CD4-positive, CD25-positive, alpha-beta regulatory T cell (primary cell): ENCODE data around the gene PPM1H. TPM values are rescaled to one million over a fixed set of nuclear protein-coding genes. Genes with fewer than 3 reads are reported as not detected.
A peak's percentile ranks its signal among the peaks of the same experiment; 100 is the strongest.

Experiments
- ATAC-seq, 2 donors: fragments of 150-1000 bp; cut with Tn5 transposase; one replicate each; pipeline ENCODE4 v1.10.0; 2021; ENCODE audit warnings: low read depth in 2 of 2, moderate number of reproducible peaks in 2 of 2, moderate library complexity in 1 of 2
- DNase-seq, 3 donors: peaks; one replicate each; pipeline versions ENCODE4 v3.0.0 to v3.0.0-alpha.2; 2012 to 2022; ENCODE audit warnings: mixed read lengths in 1 of 3
- H3K27ac ChIP-seq: one replicate; pipeline ENCODE4 v1.7.0; 2013; ENCODE audit warnings: mild to moderate bottlenecking, low read length; ENCODE audit not compliant: insufficient read depth, poor library complexity, severe bottlenecking
- H3K27me3 ChIP-seq: one replicate; pipeline ENCODE4 v1.7.0; 2013; ENCODE audit warnings: low read length; ENCODE audit not compliant: control insufficient read depth, insufficient read depth
- H3K36me3 ChIP-seq: one replicate; pipeline ENCODE4 v1.7.0; 2013; ENCODE audit warnings: mild to moderate bottlenecking, low read length, moderate library complexity; ENCODE audit not compliant: control insufficient read depth, insufficient read depth
- H3K4me1 ChIP-seq: 2 replicates; pipeline ENCODE4 v1.7.0; 2013; ENCODE audit warnings: mild to moderate bottlenecking, low read length; ENCODE audit not compliant: insufficient read depth, control insufficient read depth, poor library complexity, severe bottlenecking
- H3K4me3 ChIP-seq: one replicate; pipeline ENCODE4 v1.7.0; 2013; ENCODE audit warnings: low read depth, mild to moderate bottlenecking, low read length, moderate library complexity
- H3K9me3 ChIP-seq, 2 experiments: 1 replicate in 1 of 2; 2 replicates in 1 of 2; pipeline ENCODE4 v1.7.0; 2013; ENCODE audit warnings: low read length in 2 of 2, mild to moderate bottlenecking in 1 of 2, moderate library complexity in 1 of 2; ENCODE audit not compliant: control insufficient read depth in 2 of 2
- H3K27ac Mint-ChIP-seq, 3 donors: one replicate each; pipeline ENCODE4 v1.8.0; 2020 to 2022; ENCODE audit warnings: mild to moderate bottlenecking in 3 of 3, mixed read lengths in 3 of 3, moderate library complexity in 2 of 3
- H3K27me3 Mint-ChIP-seq: one replicate; pipeline ENCODE4 v1.8.0; 2022; ENCODE audit warnings: mild to moderate bottlenecking, mixed read lengths
- H3K36me3 Mint-ChIP-seq: one replicate; pipeline ENCODE4 v1.8.0; 2020; ENCODE audit warnings: mixed read lengths
- H3K4me1 Mint-ChIP-seq, 4 donors: one replicate each; pipeline ENCODE4 v1.8.0; 2020 to 2022; ENCODE audit warnings: mixed read lengths in 4 of 4, mild to moderate bottlenecking in 1 of 4
- H3K4me3 Mint-ChIP-seq, 4 donors: one replicate each; pipeline ENCODE4 v1.8.0; 2020 to 2022; ENCODE audit warnings: mild to moderate bottlenecking in 4 of 4, mixed read lengths in 4 of 4, moderate library complexity in 3 of 4
- H3K9me3 Mint-ChIP-seq, 7 donors: one replicate each; pipeline ENCODE4 v1.8.0; 2020 to 2022; ENCODE audit warnings: mixed read lengths in 7 of 7, mild to moderate bottlenecking in 3 of 7, moderate library complexity in 2 of 7
- polyA plus RNA-seq, 4 donors: library from polyadenylated mRNA; unstranded; fragments of 300-500 nt; fragmentation: Illumina TruSeq; gene quantifications; one replicate each; pipeline ENCODE4 v1.2.3, GENCODE V29; 2021
- total RNA-seq: library from RNA; stranded (reverse); gene quantifications from one replicate; pipeline ENCODE4 v1.2.3, GENCODE V29; 2022

PPM1H gene
- total and polyA plus RNA-seq, 5 donors from 2014 or later: 0.03 to 0.99 TPM; not detected in 3

DNA sequence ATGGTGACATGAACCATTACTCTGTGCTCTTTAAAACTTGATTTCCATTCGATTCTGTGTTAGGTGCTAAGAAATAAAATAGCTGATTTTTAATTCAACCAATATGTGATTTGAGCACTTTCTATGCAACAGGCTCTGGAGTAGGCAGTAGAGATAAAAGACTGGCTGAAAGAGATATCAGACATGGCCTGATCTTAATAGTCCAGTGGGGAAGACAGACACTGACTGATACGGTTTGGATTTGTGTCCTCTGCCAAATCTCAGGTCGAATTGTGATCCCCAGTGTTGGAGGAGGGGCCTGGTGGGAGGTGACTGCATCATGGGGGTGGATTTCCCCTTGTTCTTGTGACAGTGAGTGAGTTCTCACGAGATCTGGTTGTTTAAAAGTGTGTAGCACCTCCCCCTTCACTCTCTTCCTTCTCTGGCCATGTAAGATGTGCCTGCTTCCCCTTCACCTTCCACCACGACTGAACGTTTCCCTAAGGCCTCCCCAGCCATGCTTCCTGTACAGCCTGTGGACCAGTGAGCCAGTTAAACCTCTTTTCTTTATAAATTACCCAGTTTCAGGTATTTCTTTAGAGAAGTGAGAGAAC is 128.6 kb downstream of the PPM1H start:
- Histone ChIP-seq H3K27me3 (no peaks in the 10 kb centered on the region), H3K4me3 (no peak overlapping the region), H3K36me3 (no peaks in the 10 kb centered on the region), H3K9me3 (no peaks in the 10 kb centered on the region), H3K4me1 (no peaks in the 10 kb centered on the region), H3K27ac (no peak overlapping the region)
- H3K4me1 Mint-ChIP-seq: no peaks in the 10 kb centered on the region
- peak overlapping the region in 2 of 3 donors; percentile 6 to 16 for H3K27ac Mint-ChIP-seq
- H3K9me3 Mint-ChIP-seq: peaks cover 0 to 2% (median 0%) of the 10 kb centered on the region in 7 donors
- H3K4me3 Mint-ChIP-seq: no peak overlapping the region
- peaks cover 12% of the 10 kb centered on the region for H3K27me3 Mint-ChIP-seq
- DNase-seq (no peak), ATAC-seq (no peak)
- H3K36me3 Mint-ChIP-seq: no peaks in the 10 kb centered on the region

DNA sequence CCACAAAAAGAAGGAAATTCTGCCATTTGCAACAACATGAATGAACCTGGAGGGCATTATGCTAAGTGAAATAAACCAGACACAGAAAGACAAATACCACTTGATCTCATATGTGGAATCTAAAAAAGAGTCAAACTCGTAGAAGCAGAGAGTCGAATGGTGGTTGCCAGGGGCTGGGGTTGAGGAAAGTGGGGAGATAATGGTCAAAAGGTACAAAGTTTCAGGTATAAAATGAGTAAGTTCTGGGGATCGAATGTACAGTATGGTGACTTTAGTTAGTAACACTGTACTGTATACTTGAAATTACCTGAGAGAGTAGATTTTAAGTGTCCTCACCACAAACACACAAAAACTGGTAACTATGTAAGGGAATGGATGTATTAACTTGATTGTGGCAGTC is 129.4 kb downstream of the PPM1H start:
- H3K9me3 ChIP-seq: no peaks in the 10 kb centered on the region
- no peaks in the 10 kb centered on the region for H3K4me1 ChIP-seq
- no peak overlapping the region for H3K4me3 ChIP-seq
- Mint-ChIP-seq H3K4me1 (no peaks in the 10 kb centered on the region), H3K27ac (no peak overlapping the region), H3K4me3 (no peak overlapping the region), H3K9me3 (peaks cover 0 to 2% (median 0%) of the 10 kb centered on the region in 7 donors), H3K36me3 (no peaks in the 10 kb centered on the region), H3K27me3 (peaks cover 12% of the 10 kb centered on the region)
- ATAC-seq (no peak), DNase-seq (no peak)
- no peak overlapping the region for H3K27ac ChIP-seq
- no peaks in the 10 kb centered on the region for H3K27me3 ChIP-seq
- H3K36me3 ChIP-seq: no peaks in the 10 kb centered on the region

GRCh38 chr12:62803756-62804155 is 131.2 kb downstream of the PPM1H start:
- no peaks in the 10 kb centered on the region for H3K36me3 Mint-ChIP-seq
- Histone ChIP-seq H3K27ac (no peak overlapping the region), H3K4me3 (no peak overlapping the region), H3K9me3 (no peaks in the 10 kb centered on the region), H3K27me3 (no peaks in the 10 kb centered on the region), H3K36me3 (no peaks in the 10 kb centered on the region), H3K4me1 (no peaks in the 10 kb centered on the region)
- no peak overlapping the region for H3K27ac Mint-ChIP-seq
- H3K4me3 Mint-ChIP-seq: no peak overlapping the region
- peaks cover 0 to 2% (median 0%) of the 10 kb centered on the region in 4 donors for H3K4me1 Mint-ChIP-seq
- H3K9me3 Mint-ChIP-seq: no peaks in the 10 kb centered on the region
- H3K27me3 Mint-ChIP-seq: peaks cover 19% of the 10 kb centered on the region
- ATAC-seq (no peak), DNase-seq (no peak)

- H3K27ac Mint-ChIP-seq: no peak overlapping the region
- H3K9me3 ChIP-seq: no peaks in the 10 kb centered on the region
Observed at GRCh38 chr12:62802984-62803383, 132.0 kb downstream of the PPM1H start.

DNA sequence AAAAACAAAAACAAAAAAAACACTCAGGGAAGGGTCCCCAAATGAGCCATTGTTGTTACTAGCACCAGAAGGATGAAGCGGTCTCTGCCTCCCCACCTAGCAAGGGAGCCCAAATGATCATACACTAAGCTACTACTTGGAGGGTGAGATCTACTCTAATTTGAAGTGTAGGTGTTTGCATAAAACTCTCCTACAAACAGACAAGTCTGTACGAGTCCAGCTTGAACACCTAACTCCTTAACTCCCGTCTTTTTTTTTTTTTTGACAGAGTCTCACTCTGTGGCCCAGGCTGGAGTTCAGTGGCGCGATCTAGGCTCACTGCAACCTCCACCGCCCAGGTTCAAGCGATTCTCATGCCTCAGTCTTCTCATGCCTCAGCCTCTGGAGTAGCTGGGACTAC is 132.6 kb downstream of the PPM1H start:
- no peak overlapping the region for H3K27ac ChIP-seq
- H3K27me3 ChIP-seq: no peaks in the 10 kb centered on the region
- DNase-seq: no peak
- H3K9me3 Mint-ChIP-seq: no peaks in the 10 kb centered on the region
- H3K36me3 Mint-ChIP-seq: no peaks in the 10 kb centered on the region
- no peaks in the 10 kb centered on the region for H3K36me3 ChIP-seq
- H3K4me1 ChIP-seq: no peaks in the 10 kb centered on the region
- H3K4me1 Mint-ChIP-seq: peaks cover 0 to 2% (median 0%) of the 10 kb centered on the region in 4 donors
- H3K27me3 Mint-ChIP-seq: peaks cover 26% of the 10 kb centered on the region
- no peak overlapping the region for H3K4me3 ChIP-seq
- no peak overlapping the region for H3K4me3 Mint-ChIP-seq
- peak overlapping the region in 1 of 3 donors; percentile 70 for H3K27ac Mint-ChIP-seq
- no peaks in the 10 kb centered on the region for H3K9me3 ChIP-seq
- ATAC-seq: no peak

More at GRCh38 chr12:62802984-62803383, 132.0 kb downstream of the PPM1H start:
- Histone ChIP-seq H3K4me1 (no peaks in the 10 kb centered on the region), H3K27ac (no peak overlapping the region), H3K36me3 (no peaks in the 10 kb centered on the region), H3K4me3 (no peak overlapping the region), H3K27me3 (no peaks in the 10 kb centered on the region)
- ATAC-seq: no peak
- Mint-ChIP-seq H3K27me3 (peaks cover 22% of the 10 kb centered on the region), H3K4me1 (peaks cover 0 to 2% (median 0%) of the 10 kb centered on the region in 4 donors), H3K9me3 (no peaks in the 10 kb centered on the region), H3K36me3 (no peaks in the 10 kb centered on the region), H3K4me3 (no peak overlapping the region)
- DNase-seq: no peak

DNA sequence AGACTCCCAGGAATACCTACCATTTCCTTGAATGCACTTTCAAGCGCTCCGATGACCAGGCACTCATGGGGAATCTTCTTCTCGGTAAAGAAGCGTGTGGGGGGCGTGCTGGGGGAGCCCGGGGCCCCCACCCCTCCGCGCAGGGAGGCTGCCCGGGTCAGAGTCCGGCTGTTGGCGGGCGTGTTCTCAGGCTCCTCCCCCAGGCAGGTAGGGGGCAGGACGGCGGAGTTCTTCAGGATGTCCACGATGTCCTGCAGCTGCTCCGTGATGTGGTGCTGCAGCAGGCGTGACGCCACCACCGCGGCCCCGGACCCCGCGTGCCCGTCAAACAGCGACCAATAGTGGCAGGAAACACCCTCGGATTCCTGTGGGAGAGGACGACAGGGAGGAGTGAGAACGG is 133.2 kb downstream of the PPM1H start:
- no peaks in the 10 kb centered on the region for H3K9me3 ChIP-seq
- H3K27me3 Mint-ChIP-seq: peaks cover 29% of the 10 kb centered on the region

DNA sequence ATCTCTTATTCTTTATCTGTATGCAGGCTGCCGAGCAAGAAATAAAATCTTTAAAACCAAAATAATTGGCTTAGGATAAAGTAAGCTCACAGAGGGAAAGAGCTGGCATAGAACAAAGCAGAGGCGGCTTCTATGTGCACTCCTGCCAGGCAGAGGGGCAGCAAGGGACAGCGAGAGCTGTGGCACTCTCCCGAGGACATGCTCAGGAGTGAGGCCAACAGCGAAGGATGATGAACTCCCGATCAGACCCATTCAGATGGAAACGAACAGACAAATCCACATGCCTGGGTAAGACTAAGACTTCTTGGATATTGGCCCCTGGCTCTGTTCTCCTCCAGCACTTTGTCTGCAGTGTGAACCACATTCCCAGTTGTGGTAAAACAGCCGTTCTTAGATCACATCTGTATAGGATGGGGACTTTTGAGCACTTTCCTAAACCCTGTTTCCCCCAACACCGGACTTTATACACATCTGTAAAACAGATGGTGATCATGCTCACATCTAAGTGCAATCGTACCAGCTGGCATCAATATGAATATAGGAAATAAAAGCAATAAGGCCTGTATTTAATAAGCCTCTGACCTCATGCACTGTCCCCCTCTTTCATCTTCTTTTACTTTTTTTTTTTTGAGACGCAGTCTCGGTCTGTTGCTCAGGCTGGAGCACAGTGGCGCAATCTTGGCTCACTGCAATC is 134.1 kb downstream of the PPM1H start:
- Histone ChIP-seq H3K4me3 (no peak overlapping the region), H3K27me3 (no peaks in the 10 kb centered on the region), H3K4me1 (no peaks in the 10 kb centered on the region), H3K36me3 (no peaks in the 10 kb centered on the region), H3K9me3 (no peaks in the 10 kb centered on the region), H3K27ac (no peak overlapping the region)
- H3K27me3 Mint-ChIP-seq: peaks cover 31% of the 10 kb centered on the region
- H3K4me1 Mint-ChIP-seq: peaks cover 0 to 2% (median 0%) of the 10 kb centered on the region in 4 donors
- DNase-seq: no peak
- H3K27ac Mint-ChIP-seq: no peak overlapping the region
- no peak for ATAC-seq
- no peaks in the 10 kb centered on the region for H3K36me3 Mint-ChIP-seq
- no peak overlapping the region for H3K4me3 Mint-ChIP-seq
- H3K9me3 Mint-ChIP-seq: no peaks in the 10 kb centered on the region

More for the DNA sequence above, 133.2 kb downstream of the PPM1H start:
- Mint-ChIP-seq H3K4me1 (peaks cover 0 to 2% (median 0%) of the 10 kb centered on the region in 4 donors), H3K36me3 (no peaks in the 10 kb centered on the region), H3K9me3 (no peaks in the 10 kb centered on the region), H3K27ac (no peak overlapping the region), H3K4me3 (no peak overlapping the region)
- Histone ChIP-seq H3K4me3 (no peak overlapping the region), H3K27me3 (no peaks in the 10 kb centered on the region), H3K36me3 (no peaks in the 10 kb centered on the region), H3K27ac (no peak overlapping the region), H3K4me1 (no peaks in the 10 kb centered on the region)
- ATAC-seq: no peak
- DNase-seq: no peak
